Activated CD8-positive, alpha-beta memory T cell treated with anti-CD3 and anti-CD28 coated beads for 36 hours (primary cell): ENCODE measurements around the gene SELENOT. TPM values are rescaled to one million over a fixed set of nuclear protein-coding genes. Genes with fewer than 3 reads are reported as not detected.
"Not testable (repeated sequence)": the region's sequence is repeated elsewhere in the genome, so short reads cannot be mapped to it uniquely, and the experiment has no call there.

ENCODE experiments used
- CTCF ChIA-PET: fragments of 350-600 bp; sonication (Branson Sonifier 250); formaldehyde crosslinking; loops from one replicate; lab custom pipeline; 2021; ENCODE audit warnings: antibody characterized with exemption; lab: Charles Lee
- POLR2A ChIA-PET: fragments of 350-600 bp; sonication (Branson Sonifier 250); formaldehyde crosslinking; loops from one replicate; lab custom pipeline; 2021; ENCODE audit warnings: antibody characterized with exemption; lab: Charles Lee
- total RNA-seq, 2 experiments: library from RNA; stranded (reverse); gene quantifications; one replicate each; pipeline ENCODE4 v1.2.3, GENCODE V29; 2021

The SELENOT gene
- total RNA-seq, 2 experiments from 2014 or later, result 136 to 138 TPM

DNA sequence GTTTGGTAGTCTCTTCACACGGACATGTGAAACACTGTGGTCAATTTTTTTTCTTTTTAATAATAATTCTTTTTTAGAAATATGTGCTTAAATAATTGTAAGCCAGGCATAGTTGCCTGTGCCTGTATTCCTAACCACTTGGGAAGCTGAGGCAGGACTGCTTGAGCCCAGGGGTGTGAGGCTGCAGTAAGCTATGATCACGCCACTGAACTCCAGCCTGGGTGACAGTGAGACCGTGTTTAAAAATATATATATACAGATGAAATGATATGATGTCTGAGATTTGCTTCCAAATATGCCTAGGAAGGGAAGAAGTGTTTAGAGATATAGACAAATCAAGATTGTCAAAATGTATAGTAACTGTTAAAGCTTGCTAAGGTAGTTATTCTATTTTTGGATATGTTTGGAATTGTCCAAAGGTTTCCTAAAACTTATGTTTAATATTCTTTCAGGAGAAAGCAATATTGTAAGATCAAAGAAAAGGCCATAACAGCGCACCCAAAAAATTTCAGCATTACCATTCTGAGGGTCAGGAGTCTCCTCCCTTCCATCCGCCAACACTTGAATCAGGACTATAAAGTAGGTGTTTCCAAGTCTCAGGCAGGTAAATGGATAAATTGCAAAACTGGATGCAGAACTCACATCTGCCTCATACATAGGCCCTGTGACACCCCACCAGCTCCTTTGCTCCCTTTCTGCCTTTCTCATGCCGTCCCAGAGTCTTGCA, 532 bp upstream of the SELENOT start:
- ChIA-PET POLR2A (interaction anchor here (0.5 to 1.5 kb wide), 13 partner anchors 10 to 194 kb away, joined by 3 to 14 read pairs (median 5); partner anchors contain the start of genes EIF2A, ERICH6, SERP1 and SIAH2), CTCF (interaction anchor here (0.8 to 1.3 kb wide), 2 partner anchors 13 to 51 kb away, joined by 3 to 4 read pairs; no protein-coding TSS in a partner anchor)

DNA sequence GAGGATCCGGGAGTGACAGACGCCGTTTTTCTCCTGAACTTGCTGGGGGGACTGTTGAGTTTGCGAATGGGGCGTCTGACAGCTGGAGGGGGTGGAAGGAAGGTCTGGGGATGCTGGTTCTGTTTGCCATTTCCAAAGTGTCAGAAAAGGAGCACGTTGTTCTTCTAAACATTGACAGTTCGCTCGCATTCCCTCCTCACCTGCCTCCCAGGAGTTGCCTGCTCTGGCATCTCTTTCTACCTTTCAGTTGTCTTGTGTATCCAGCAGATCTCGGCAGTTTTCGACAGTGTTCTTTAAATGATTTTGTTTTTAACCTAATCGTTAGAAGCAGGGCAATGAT, 829 bp downstream of the SELENOT start:
- CTCF ChIA-PET, result no interaction called here
- POLR2A ChIA-PET, result no interaction called here

DNA sequence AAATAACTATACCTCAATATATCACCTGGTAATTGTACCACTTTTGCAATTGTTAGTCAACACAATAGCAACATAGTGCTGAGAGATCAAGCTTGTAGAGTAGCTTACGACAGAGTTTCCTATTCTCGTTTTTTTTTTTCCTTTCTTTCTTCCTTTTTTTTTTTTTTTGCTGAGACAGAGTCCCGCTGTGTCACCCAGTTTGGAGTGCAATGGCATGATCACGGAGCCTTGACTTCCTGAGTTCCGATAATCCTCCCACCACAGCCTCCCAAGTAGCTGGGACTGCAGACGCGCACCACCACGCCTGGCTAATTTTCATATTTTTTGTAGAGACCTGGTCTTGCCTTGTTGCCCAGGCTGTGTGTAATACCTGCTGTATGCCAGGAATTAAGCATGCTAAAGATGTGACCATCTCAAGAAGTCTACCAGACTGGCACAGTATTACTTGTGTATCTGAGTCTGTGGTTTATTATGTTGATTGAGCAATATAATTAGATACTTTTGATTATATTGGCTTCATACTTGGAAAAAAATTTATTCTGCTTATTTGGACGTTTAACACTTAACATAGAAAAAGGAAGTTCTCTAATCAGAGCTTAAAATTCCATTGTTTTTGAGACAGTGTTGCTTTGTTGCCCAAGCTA, 3.0 kb downstream of the SELENOT start:
- POLR2A ChIA-PET, result interaction anchor here (0.6 to 1.0 kb wide), 4 partner anchors 50 to 195 kb away, joined by 3 to 10 read pairs (median 4); partner anchors contain the start of gene ERICH6
- CTCF ChIA-PET, result interaction anchor here (1.0 kb wide), 1 partner anchor 12 kb away, joined by 3 read pairs; no protein-coding TSS in a partner anchor

DNA sequence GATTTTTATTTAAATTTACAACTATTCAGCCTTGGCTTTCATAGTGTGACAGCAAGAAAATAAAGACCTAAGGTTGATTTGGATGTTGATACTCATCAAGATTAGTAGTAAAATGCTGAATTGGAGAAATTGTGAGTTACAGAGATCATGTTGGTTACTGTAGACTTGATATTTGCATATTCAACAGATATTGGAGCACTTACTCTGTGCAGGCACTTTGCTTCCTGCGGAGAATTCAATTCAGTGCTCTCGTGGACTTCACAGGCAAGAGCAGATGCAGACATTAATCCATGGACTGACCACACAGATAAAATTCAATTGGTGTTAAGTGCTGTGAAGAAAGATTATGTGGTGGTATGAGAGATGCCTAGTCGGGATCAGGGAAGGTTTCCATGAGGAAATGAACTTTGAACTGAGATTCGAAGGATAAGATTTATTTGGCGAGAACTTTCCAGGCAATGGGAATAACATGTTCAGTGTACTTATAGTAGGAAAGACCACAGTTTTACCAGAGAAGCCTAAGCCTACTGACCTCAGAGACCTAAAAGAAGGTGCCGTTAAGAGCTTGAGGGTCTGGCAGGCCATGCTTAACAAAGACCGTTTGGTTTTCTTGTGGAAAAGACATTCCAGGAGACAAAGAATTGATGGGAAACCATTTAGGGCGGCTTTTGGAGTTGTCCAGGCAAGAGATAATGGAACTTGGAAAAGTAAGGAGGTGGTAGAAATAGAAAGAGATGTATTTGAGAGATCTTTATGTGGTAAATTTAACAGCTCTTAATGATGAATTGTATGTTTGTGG, 4.3 kb downstream of the SELENOT start:
- CTCF ChIA-PET, result no interaction called here
- POLR2A ChIA-PET, result no interaction called here

DNA sequence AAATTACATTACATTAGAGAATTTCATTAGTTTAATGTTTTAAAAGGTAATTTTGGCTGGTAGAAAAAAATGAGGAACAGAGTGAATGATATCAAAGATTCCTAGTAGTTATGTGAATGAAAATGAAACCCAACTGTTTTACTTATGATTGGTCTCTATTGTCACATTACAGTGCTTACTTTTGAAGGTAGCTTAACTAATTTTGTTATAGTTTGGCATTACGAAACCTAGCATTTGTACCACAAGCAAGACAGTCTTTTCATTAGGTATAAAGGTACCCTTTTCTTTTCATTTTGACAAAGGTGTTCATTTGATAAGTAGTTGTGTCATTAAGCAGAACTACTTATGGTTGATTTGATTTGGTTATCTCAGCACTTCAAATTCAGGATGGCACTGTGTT, 6.9 kb downstream of the SELENOT start:
- POLR2A ChIA-PET, result no interaction called here

DNA sequence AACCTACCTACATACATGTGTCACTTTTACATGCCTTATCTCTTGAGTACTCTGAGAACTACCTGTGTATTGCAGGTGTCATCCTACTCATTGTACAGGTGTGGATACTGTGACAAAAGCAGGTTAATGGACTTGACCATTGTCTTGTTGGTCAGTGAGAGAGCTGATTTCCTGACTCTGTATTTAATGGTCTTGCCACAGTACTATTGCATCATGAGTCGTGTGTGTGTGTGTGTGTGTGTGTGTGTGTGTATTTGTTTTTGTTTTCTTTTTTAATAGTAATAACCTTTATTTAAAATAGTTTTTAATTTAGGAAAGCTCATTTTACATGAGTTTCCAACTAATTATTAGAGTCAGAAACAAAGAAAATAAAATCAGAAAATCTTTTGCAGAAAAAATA, 7.7 kb downstream of the SELENOT start:
- ChIA-PET POLR2A (no interaction called here), CTCF (no interaction called here)

More for the DNA sequence above, 6.9 kb downstream of the SELENOT start:
- CTCF ChIA-PET, result no interaction called here

DNA sequence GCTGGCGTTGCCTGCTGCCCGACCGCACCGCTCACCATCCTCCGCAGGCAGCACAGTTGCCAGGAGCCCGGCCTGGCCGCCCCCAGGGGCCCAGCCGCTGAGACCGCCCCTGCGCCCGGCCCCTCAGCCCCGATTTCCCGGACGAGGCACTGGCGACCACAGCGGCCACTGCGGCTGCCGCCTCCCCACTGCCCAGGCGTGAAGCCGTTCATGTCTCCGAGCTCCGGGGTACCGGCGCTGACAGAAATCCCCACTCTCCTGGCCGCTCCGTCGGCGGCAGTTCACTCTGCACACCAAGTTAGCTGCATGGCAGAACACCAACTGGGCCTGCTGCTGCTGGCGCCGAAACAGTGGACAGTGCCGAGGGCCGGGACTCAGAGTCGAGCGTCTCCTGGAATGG, 8.5 kb downstream of the SELENOT start:
- ChIA-PET CTCF (no interaction called here), POLR2A (no interaction called here)

DNA sequence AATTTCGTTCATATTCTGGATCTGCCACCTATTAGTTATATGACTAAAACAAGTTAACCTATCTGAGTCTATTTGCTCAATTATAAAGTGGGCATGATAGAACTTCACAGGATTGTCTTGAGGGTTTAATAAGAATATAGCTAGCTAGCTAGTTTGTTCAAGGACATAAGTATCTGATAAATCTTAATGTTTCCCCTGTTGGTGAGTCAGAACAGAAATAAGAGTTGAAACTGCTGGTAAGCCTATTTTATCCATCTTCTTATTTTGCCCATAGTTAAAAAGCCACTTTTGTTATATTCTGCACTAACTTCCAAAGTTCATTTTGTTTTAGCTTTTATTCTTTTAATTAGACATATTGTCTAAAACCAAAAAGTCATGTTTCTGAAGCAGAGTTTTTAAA, 9.4 kb downstream of the SELENOT start:
- ChIA-PET POLR2A (interaction anchor here (0.6 to 1.1 kb wide), 5 partner anchors 9 to 205 kb away, joined by 3 to 10 read pairs (median 3); partner anchors contain the start of genes ERICH6, SELENOT, SIAH2 and TSC22D2), CTCF (no interaction called here)

DNA sequence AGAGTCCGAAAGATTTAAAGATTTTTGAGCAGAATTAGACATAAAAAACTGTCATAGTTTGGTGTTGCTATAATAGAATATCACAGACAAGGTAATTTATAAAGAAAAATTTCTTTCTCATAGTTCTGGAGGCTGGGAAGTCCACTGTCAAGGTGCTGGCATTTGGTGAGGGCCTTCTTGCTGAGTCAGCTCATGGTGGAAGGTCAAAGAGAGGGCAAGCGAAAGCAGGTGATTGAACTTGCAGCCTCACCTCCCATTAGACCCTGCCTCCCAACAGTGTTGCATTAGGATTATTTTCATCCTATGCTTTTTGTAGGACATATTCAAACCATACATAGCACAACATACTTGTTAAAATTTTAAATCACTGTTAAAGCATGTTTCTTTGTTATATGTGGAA, 9.9 kb downstream of the SELENOT start:
- ChIA-PET POLR2A (interaction anchor here (0.6 to 1.1 kb wide), 3 partner anchors 10 to 205 kb away, joined by 3 to 4 read pairs (median 3); partner anchors contain the start of genes SELENOT, SIAH2 and TSC22D2), CTCF (no interaction called here)

DNA sequence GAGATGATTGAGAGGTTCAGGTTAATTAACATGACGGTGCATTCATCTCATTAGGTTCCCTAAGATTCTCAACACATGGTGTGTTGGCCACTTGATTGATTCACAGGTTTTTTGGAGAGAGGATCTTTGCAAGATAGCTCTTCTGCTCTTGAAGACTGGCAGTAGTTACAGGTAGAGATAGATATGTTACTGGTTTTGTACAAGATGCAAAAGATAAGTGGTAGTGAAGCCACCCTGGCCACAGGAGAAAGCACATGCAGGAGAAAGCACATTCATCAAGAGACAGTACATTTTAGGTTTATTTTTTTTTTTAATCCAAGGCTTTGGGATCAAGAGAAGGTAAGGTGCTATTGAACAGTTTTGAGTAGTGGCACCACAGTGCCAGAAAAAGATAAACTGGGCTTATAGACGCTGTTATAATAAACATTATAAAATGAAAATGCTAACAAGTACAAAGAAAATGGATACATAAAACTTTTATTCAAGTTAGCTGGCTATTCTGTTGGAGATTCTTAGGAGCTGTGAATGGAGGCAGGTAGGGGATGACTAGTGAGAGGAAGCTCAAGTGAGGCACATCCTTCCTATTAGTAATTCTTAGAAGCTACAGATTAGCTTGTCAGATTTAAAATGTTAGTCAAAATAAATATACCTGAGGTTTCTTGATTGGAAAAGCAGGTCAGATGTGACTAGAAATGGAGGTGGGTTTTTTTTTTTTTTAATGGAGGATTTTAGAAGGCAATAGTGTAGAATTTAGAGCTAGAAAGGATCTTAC, 10.8 kb downstream of the SELENOT start:
- POLR2A ChIA-PET, result interaction anchor here (1.1 kb wide), 1 partner anchor 11 kb away, joined by 6 read pairs; the partner anchor contains the start of gene SELENOT
- CTCF ChIA-PET, result interaction anchor here (0.7 kb wide), 2 partner anchors 15 to 88 kb away, joined by 3 read pairs; no protein-coding TSS in a partner anchor

DNA sequence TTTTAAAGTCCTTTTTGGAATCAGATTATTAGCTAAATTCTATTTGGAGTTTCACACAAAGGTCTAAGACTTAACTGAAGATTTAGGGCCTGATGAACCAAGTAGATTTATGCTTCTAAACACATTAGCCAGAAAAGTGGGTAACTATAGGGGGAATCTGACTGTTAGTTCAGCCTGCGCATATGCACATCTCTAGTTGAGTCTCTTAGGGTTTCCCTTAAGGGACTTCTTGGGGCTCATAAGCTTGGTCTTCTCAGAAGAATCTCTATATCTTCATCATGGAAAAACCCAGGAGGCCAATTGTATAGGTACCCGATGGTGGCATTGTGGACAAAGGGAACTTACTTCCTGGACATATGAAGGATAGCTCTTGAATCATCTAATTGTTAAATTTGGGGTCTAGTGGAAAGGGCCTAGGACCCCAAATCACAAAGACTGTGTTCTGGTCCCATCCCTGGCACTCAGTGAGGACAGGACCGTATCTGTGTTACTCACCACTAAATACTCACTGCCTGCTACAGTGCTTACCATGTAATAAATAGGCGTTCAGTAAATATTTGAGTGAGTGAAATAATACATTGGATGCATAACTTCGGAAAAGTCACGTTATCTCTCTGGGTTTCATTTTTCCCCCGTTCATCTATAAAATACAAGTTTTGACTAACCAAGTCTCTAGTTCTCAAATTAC, 17.0 kb downstream of the SELENOT start:
- POLR2A ChIA-PET, result no interaction called here
- CTCF ChIA-PET, result no interaction called here

DNA sequence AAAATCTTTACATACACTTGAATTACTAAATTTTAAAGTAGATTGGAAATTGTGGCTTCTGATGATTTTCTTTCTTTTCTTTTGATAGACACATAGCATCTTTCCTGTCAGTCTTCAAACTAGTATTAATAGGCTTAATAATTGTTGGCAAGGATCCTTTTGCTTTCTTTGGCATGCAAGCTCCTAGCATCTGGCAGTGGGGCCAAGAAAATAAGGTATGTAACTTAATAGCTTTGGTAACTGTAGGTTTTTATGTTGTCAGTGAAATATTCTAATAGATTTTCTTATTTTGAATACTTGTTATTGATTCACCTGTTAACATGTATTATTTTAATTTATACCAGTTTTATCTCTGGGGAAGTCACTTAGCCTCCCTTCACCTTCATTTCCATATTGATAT, 19.8 kb downstream of the SELENOT start:
- CTCF ChIA-PET, POLR2A ChIA-PET: not testable (repeated sequence)

DNA sequence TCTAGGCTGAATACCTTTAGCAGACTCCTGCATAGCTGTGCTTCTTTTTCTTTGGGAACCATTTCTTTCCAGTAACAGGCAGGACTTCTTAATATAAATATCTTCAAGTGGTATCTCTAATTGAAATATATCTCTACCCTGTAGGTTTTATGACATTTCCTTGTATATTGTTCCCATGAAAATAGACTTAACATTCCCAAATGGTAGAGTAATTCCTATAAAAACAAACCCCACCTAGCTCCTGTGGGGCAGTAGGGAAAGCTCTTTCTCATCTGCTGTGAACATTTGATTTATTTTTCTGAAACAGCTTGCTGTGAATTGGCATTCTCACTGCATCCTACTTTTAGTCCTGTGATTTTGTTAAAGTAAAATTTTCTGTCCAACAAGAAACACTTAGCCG, 20.8 kb downstream of the SELENOT start:
- POLR2A ChIA-PET, result no interaction called here
- CTCF ChIA-PET, result no interaction called here

DNA sequence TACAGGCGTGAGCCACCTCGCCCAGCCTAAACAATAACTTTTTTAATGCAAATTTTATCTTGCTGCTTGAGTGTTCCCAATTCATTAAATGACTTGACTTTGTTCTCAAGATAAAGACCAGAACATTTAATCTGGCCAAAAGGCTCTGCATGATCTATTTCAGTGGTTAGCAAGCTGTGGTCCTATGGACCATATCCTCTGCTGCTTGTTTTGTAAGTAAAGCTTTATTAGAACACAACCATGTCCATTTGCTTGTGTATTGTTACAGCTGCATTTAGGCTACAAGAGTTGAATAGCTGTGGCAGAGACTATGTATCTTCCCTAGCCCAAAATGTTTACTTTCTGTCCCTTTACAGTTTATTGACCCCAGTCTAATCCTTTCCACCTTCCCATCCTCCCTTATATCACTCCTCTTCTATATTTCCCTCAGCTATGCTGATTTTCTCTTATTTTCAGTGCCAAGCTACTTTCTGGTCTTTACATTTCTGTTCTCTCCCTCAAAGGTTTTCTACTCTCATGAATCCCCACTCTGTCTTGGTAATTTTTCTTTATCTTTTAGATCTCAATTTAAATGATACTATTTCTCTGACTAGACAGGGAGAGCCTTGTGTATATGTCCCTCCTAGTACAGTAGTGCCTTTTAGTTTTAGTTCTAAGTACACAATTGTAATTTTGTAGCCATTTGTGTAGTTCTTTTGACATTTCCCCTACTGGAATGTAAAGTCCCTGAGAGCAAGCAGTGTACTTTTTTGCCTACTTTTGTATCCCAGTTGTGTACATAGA, 23.2 kb downstream of the SELENOT start:
- ChIA-PET CTCF (no interaction called here), POLR2A (no interaction called here)

DNA sequence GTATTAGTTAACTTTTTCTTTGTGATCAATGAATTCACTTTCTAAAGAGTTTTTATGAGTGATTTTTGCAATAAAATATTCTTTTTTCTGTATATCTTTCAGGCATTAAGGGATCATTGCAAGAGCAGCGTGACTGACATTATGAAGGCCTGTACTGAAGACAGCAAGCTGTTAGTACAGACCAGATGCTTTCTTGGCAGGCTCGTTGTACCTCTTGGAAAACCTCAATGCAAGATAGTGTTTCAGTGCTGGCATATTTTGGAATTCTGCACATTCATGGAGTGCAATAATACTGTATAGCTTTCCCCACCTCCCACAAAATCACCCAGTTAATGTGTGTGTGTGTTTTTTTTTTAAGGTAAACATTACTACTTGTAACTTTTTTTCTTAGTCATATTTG, 24.4 kb downstream of the SELENOT start:
- ChIA-PET POLR2A (interaction anchor here (0.6 kb wide), 1 partner anchor 8 kb away, joined by 5 read pairs; no protein-coding TSS in a partner anchor), CTCF (no interaction called here)

DNA sequence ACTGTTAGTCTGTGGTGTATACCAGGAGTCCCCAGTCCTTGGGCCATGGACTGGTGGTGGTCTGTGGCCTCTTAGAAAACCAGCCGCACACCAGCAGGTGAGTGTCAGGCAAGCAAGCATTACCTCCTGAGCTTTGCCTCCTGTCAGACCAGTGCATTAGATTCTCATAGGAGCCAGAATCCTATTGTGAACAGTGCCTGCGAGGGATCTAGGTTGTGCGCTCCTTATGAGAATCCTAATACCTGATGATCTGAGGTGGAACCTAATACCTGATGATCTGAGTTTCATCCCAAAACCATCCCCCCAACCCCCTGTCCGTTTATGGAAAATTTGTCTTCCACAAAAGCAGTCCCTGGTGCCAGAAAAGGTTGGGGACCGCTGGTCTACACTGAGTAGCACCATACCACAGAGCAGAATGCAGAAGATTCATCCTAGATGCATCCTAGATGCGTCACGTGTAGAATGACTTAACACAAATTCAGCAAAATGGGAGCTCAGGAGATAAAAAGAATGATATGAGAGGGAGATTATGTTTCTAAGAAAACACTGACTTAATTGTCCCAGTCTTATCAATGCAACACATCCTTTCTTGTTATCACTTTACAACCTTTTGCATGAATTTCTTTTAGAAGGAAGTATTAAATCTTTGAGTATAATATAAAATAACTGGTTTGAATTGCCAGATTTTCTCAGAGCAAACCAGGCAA, 28.5 kb downstream of the SELENOT start:
- ChIA-PET POLR2A (no interaction called here), CTCF (no interaction called here)

DNA sequence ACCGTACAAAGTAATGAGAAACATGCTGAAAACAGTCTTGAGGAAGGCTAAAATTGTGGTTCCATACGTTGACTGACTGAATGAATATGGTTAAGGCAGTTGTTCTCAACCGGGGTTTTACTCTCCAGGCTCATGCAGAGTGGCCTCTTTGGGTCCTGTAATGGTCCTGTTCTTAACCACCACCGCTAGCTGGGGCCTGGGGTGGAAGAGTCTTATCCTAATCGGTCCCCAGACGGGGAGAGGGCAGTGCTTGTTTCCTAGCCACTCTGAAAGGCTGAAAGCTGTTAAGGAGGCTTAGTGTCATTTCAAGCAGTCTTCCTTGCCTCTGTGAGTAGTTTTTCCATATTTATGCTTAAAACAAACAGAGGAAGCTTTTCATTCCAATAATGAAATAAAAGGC, 32.0 kb downstream of the SELENOT start:
- POLR2A ChIA-PET, result interaction anchor here (0.6 kb wide), 3 partner anchors 8 to 72 kb away, joined by 3 to 5 read pairs (median 5); no protein-coding TSS in a partner anchor

More for the DNA sequence above, 32.0 kb downstream of the SELENOT start:
- CTCF ChIA-PET, result no interaction called here
